Nephron progenitor cell (in vitro differentiated cells): ENCODE measurements around the gene GRIK2.

ENCODE experiments used
- DNase-seq: peaks from one replicate; pipeline ENCODE4 v3.0.0; 2021
- H3K27ac Mint-ChIP-seq: 2 replicates; pipeline ENCODE4 v1.8.0; 2021; ENCODE audit warnings: mild to moderate bottlenecking, moderate library complexity, mixed read lengths
- H3K27me3 Mint-ChIP-seq: 2 replicates; pipeline ENCODE4 v1.8.0; 2021; ENCODE audit warnings: mild to moderate bottlenecking, low read depth, mixed read lengths; ENCODE audit not compliant: poor library complexity
- H3K36me3 Mint-ChIP-seq: 2 replicates; pipeline ENCODE4 v1.8.0; 2021; ENCODE audit warnings: low read depth, mixed read lengths
- H3K4me1 Mint-ChIP-seq: 2 replicates; pipeline ENCODE4 v1.8.0; 2021; ENCODE audit warnings: mixed read lengths
- H3K4me3 Mint-ChIP-seq: 2 replicates; pipeline ENCODE4 v1.8.0; 2021; ENCODE audit warnings: mild to moderate bottlenecking, moderate library complexity, mixed read lengths
- H3K9me3 Mint-ChIP-seq: 2 replicates; pipeline ENCODE4 v1.8.0; 2021; ENCODE audit warnings: mild to moderate bottlenecking, moderate library complexity, mixed read lengths
- TF ChIP-seq, protein P1 (sequence below): fragments of 200-600 bp; sonication (generic); IDR thresholded peaks from 2 replicates; pipeline ENCODE4 v1.5.0; 2021; ENCODE audit warnings: antibody characterized with exemption

GRIK2 gene

DNA sequence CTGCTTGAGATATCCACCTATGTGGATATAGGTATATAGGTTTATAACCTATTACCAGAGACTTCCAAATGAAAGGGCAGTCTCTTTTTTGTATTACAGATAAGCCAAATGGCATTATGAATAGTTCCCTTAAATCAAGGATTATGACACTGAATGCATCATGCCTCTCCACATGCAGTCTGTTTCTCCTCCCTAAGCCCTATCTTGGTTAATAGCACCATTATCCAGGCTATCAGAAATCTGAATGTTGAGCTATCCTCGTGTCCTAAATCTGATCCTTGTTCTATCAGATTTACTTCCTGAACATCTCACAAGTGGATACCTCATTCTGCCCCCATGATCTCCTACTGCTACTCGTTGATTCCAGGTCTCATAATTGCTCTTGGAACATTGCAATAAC, 138.0 kb downstream of the GRIK2 start:
- no peak for DNase-seq
- H3K4me3 Mint-ChIP-seq: no peak overlapping the region
- no peaks in the 10 kb centered on the region for H3K27me3 Mint-ChIP-seq
- H3K27ac Mint-ChIP-seq: no peak overlapping the region
- H3K4me1 Mint-ChIP-seq: no peaks in the 10 kb centered on the region
- no peaks in the 10 kb centered on the region for H3K9me3 Mint-ChIP-seq
- H3K36me3 Mint-ChIP-seq: no peaks in the 10 kb centered on the region
- TF ChIP-seq, protein P1, sequence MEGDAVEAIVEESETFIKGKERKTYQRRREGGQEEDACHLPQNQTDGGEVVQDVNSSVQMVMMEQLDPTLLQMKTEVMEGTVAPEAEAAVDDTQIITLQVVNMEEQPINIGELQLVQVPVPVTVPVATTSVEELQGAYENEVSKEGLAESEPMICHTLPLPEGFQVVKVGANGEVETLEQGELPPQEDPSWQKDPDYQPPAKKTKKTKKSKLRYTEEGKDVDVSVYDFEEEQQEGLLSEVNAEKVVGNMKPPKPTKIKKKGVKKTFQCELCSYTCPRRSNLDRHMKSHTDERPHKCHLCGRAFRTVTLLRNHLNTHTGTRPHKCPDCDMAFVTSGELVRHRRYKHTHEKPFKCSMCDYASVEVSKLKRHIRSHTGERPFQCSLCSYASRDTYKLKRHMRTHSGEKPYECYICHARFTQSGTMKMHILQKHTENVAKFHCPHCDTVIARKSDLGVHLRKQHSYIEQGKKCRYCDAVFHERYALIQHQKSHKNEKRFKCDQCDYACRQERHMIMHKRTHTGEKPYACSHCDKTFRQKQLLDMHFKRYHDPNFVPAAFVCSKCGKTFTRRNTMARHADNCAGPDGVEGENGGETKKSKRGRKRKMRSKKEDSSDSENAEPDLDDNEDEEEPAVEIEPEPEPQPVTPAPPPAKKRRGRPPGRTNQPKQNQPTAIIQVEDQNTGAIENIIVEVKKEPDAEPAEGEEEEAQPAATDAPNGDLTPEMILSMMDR: no peak

DNA sequence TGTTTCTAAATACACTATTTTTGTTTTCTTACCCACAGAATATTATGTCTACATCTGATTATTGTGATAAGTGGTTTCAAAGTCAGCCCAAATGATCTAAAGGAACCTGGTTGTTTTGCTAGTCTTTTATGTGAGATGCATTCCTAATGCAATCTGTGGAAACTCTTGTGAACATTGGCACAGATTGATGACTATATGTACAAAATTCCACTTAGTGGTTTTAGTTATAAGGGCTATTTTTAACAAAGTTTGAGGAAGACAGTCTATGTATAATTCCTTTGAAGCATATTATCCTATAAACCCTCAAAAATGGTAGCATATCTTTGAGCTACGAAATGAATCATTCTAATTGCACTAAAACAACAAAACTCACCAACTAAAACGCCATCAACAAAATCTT, 140.9 kb downstream of the GRIK2 start:
- DNase-seq: no peak
- TF ChIP-seq, protein P1: no peak
- H3K4me1 Mint-ChIP-seq: no peaks in the 10 kb centered on the region

DNA sequence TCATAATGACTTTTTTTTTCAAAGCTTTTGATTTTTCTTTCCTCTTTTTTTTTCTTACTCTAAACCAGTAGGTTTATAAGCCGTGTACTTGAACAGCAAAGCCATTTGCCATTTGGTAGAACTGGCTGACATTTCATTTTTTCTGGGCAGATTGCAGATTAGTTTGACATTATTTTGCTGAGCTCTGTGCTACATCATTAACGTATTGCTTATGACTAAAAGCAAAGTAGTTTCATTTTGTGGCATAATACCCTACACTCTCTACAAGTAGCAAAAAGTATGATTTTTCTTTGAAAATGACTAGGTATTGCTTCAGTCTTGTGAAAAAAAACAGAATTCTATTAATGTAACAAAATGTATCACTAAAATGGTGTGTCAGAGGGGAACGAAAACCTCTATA, 141.3 kb downstream of the GRIK2 start:
- no peaks in the 10 kb centered on the region for H3K36me3 Mint-ChIP-seq
- no peaks in the 10 kb centered on the region for H3K27me3 Mint-ChIP-seq
- no peak overlapping the region for H3K4me3 Mint-ChIP-seq
- no peak overlapping the region for H3K27ac Mint-ChIP-seq
- H3K4me1 Mint-ChIP-seq: no peaks in the 10 kb centered on the region
- no peaks in the 10 kb centered on the region for H3K9me3 Mint-ChIP-seq
- no peak for DNase-seq
- TF ChIP-seq, protein P1: no peak

More for the DNA sequence above, 140.9 kb downstream of the GRIK2 start:
- Mint-ChIP-seq H3K9me3 (no peaks in the 10 kb centered on the region), H3K27me3 (no peaks in the 10 kb centered on the region), H3K4me3 (no peak overlapping the region), H3K36me3 (no peaks in the 10 kb centered on the region), H3K27ac (no peak overlapping the region)

DNA sequence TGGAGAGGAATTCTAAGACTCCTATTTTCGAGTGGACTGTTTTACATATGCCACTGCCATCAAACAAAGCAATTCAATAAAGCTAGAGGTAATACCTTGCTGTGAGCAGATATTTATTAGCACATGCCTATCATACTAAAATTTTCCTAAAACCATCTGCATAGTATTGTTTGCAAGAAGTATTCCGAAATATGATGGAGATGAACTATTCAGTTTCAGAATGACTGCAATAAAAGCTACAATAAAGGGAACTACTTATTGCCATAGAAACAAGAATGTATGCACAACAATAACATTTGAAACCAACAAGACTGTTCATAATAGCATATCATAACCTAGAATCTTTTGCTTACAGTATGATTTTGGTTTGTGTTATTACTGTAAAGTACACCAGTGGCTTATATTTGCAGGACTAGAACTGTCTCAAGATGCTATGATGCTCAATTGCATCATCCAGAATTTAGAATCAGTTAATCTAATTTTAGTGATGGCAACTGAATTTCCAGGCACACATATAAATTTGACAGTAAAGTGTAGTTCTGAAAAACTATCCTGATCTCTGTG, 144.3 kb downstream of the GRIK2 start:
- no peak overlapping the region for H3K4me3 Mint-ChIP-seq
- H3K27ac Mint-ChIP-seq: no peak overlapping the region
- H3K36me3 Mint-ChIP-seq: no peaks in the 10 kb centered on the region
- DNase-seq: no peak
- TF ChIP-seq, protein P1: no peak
- H3K9me3 Mint-ChIP-seq: no peaks in the 10 kb centered on the region
- no peaks in the 10 kb centered on the region for H3K27me3 Mint-ChIP-seq
- H3K4me1 Mint-ChIP-seq: no peaks in the 10 kb centered on the region

DNA sequence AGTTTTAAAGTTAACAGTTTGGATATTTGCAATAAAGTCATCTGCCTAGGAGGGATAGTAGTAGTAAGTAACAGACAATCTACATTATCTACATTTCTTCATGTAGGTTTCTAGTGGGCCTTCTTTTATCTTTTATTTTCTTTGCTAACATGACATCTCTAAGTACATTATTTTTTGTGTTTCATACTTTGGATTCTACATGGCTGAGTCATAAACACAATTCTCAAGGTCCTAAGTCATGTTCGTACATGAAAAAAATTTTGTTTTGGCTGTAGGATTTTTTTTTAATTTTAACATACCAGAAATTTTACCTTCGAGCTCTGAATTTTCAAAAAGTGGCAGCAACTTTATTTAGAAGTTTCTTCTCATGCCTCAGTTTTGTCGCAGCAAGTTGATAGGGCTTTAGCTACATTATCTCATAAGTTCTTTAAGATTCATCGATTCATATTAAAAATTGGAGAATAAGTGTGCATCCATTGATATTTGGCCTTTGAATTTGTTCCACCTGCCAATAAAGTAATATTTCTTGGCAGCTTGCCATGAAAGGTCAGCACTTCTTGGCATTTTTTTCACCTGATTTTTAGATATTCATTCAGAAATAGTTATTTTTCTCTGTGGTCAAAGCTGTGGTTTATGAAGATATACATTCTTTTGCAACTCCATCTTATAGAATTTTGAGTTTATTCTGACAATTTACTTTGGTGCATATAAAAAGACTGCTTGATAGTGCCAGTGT, 146.2 kb downstream of the GRIK2 start:
- no peaks in the 10 kb centered on the region for H3K36me3 Mint-ChIP-seq
- H3K4me1 Mint-ChIP-seq: no peaks in the 10 kb centered on the region
- no peak overlapping the region for H3K4me3 Mint-ChIP-seq
- no peak for DNase-seq
- H3K27ac Mint-ChIP-seq: no peak overlapping the region
- no peaks in the 10 kb centered on the region for H3K27me3 Mint-ChIP-seq
- TF ChIP-seq, protein P1: no peak
- H3K9me3 Mint-ChIP-seq: no peaks in the 10 kb centered on the region

DNA sequence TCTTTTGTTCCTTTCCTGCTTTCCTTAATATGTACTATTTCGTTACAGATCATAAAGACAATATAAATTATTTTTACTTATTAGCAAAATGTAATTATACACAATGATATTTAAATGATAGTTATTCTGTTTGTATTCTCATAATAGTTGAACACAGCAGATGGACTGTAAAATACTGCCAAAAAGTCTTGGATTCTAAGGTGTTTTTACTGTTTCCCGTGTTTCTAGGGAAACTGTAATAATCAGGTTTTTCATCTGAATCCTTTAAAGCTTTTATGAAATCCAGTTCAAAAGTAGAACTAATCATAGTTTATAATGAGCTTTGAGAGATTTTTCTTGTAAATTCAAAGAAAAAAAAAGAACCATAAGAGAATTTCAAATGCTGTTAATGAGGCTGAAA, 148.4 kb downstream of the GRIK2 start:
- H3K27ac Mint-ChIP-seq: no peak overlapping the region
- H3K36me3 Mint-ChIP-seq: no peaks in the 10 kb centered on the region
- TF ChIP-seq, protein P1: no peak
- DNase-seq: no peak
- H3K4me1 Mint-ChIP-seq: no peaks in the 10 kb centered on the region
- H3K27me3 Mint-ChIP-seq: no peaks in the 10 kb centered on the region
- H3K4me3 Mint-ChIP-seq: no peak overlapping the region
- H3K9me3 Mint-ChIP-seq: no peaks in the 10 kb centered on the region
